CD4-positive, alpha-beta T cell (primary cell): ENCODE data around the gene TEX53. TPM values are rescaled to one million over a fixed set of nuclear protein-coding genes. Genes with fewer than 3 reads are reported as not detected.

Experiments used
- ATAC-seq: fragments of 200-7000 bp; cut with Tn5 transposase; one replicate; pipeline ENCODE4 v1.10.0; 2022; ENCODE audit warnings: mild to moderate bottlenecking; ENCODE audit not compliant: poor library complexity
- CTCF ChIA-PET: fragments of 350-600 bp; sonication (Branson Sonifier 250); formaldehyde crosslinking; loops from one replicate; lab custom pipeline; 2021; ENCODE audit warnings: antibody characterized with exemption, inconsistent platforms; lab: Charles Lee
- POLR2A ChIA-PET: fragments of 350-600 bp; sonication (Branson Sonifier 250); formaldehyde crosslinking; loops from one replicate; lab custom pipeline; 2021; ENCODE audit warnings: antibody characterized with exemption, inconsistent platforms; lab: Charles Lee
- DNase-seq, 14 experiments: peaks; one replicate each; pipeline ENCODE4 v3.0.0-alpha.2; 2013 to 2020; ENCODE audit warnings: mixed read lengths in 2 of 14
- H3K27ac ChIP-seq, 2 donors: one replicate each; pipeline versions ENCODE4 v1.5.1 to v1.7.0; 2013; ENCODE audit warnings: low read length in 2 of 2, low read depth in 1 of 2, mild to moderate bottlenecking in 1 of 2
- H3K27me3 ChIP-seq, 2 experiments: 1 replicate in 1 of 2; 2 replicates in 1 of 2; pipeline versions ENCODE4 v1.6.1 to v1.7.0; 2013; ENCODE audit warnings: low read length in 2 of 2, control low read depth in 1 of 2, mild to moderate bottlenecking in 1 of 2, moderate library complexity in 1 of 2; ENCODE audit not compliant: insufficient read depth in 2 of 2, control insufficient read depth in 1 of 2
- H3K36me3 ChIP-seq: one replicate; pipeline ENCODE4 v1.6.1; 2013; ENCODE audit warnings: low read length, control low read depth; ENCODE audit not compliant: insufficient read depth
- H3K4me1 ChIP-seq: one replicate; pipeline ENCODE4 v1.6.1; 2013; ENCODE audit warnings: low read length, control low read depth; ENCODE audit not compliant: insufficient read depth
- H3K4me3 ChIP-seq: one replicate; pipeline ENCODE4 v1.5.1; 2013; ENCODE audit warnings: mild to moderate bottlenecking, low read length, moderate library complexity
- H3K9me3 ChIP-seq, 2 experiments: 1 replicate in 1 of 2; 2 replicates in 1 of 2; pipeline versions ENCODE4 v1.6.1 to v1.7.0; 2013; ENCODE audit warnings: low read length in 2 of 2, mild to moderate bottlenecking in 2 of 2, control low read depth in 1 of 2, moderate library complexity in 1 of 2; ENCODE audit not compliant: control insufficient read depth in 1 of 2, insufficient read depth in 1 of 2
- H3K27ac Mint-ChIP-seq: one replicate; pipeline ENCODE4 v1.8.0; 2020; ENCODE audit warnings: mixed read lengths
- H3K27me3 Mint-ChIP-seq: one replicate; pipeline ENCODE4 v1.8.0; 2021; ENCODE audit warnings: mixed read lengths
- H3K36me3 Mint-ChIP-seq: one replicate; pipeline ENCODE4 v1.8.0; 2021; ENCODE audit warnings: low read depth, mixed read lengths
- H3K4me1 Mint-ChIP-seq: one replicate; pipeline ENCODE4 v1.8.0; 2021; ENCODE audit warnings: low read depth, mixed read lengths
- H3K4me3 Mint-ChIP-seq: one replicate; pipeline ENCODE4 v1.8.0; 2020; ENCODE audit warnings: mild to moderate bottlenecking, mixed read lengths
- H3K9me3 Mint-ChIP-seq: one replicate; pipeline ENCODE4 v1.8.0; 2020; ENCODE audit warnings: mixed read lengths
- intact Hi-C, 2 experiments: fragments of 100-400 bp; cut with DNase I in 1 of 2; cut with micrococcal nuclease in 1 of 2; formaldehyde crosslinking; loops; one replicate each; pipeline versions ENCODE4 v1.15.1 to v1.9.0; 2023 to 2025; cut with DNase I, micrococcal nuclease
- total RNA-seq, 174 experiments: library from RNA in 2 of 174; stranded (reverse) in 2 of 174; gene quantifications; one replicate each; pipeline ENCODE4 v1.2.3 and lab custom pipeline; 2021 to 2026
- TF ChIP-seq, protein P1 (sequence below): fragments of 200-600 bp; IDR thresholded peaks from one replicate; pipeline ENCODE4 v1.8.0; 2022; ENCODE audit warnings: antibody characterized with exemption, mild to moderate bottlenecking

The TEX53 gene
- total RNA-seq, 2 experiments from 2014 or later: not detected

DNA sequence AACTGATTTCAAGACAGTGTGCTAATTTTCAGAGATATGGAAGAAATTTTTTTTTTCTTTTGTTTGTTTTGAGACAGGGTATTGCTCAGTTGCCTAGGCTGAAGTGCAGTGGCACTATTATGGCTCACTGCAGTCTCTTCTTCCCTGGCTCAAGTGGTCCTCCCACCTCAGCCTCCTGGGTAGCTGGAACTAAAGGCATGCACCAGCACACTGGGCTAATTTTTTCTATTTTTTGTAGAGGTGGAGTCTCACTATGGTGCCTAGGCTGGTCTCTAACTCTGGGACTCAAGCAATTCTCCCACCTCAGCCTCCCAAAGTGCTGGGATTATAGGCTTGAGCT is 34.3 kb upstream of the TEX53 start:
- Histone ChIP-seq H3K27me3 (no peaks in the 10 kb centered on the region), H3K4me1 (peaks cover 28% of the 10 kb centered on the region), H3K36me3 (no peaks in the 10 kb centered on the region), H3K9me3 (no peaks in the 10 kb centered on the region), H3K4me3 (no peak overlapping the region), H3K27ac (peak overlapping the region in 1 of 2 donors; percentile 69)
- Mint-ChIP-seq H3K4me1 (peaks cover 14% of the 10 kb centered on the region), H3K27ac (peak overlapping the region; percentile 64), H3K27me3 (no peaks in the 10 kb centered on the region), H3K36me3 (no peaks in the 10 kb centered on the region), H3K4me3 (no peak overlapping the region), H3K9me3 (no peaks in the 10 kb centered on the region)
- TF ChIP-seq, protein P1, sequence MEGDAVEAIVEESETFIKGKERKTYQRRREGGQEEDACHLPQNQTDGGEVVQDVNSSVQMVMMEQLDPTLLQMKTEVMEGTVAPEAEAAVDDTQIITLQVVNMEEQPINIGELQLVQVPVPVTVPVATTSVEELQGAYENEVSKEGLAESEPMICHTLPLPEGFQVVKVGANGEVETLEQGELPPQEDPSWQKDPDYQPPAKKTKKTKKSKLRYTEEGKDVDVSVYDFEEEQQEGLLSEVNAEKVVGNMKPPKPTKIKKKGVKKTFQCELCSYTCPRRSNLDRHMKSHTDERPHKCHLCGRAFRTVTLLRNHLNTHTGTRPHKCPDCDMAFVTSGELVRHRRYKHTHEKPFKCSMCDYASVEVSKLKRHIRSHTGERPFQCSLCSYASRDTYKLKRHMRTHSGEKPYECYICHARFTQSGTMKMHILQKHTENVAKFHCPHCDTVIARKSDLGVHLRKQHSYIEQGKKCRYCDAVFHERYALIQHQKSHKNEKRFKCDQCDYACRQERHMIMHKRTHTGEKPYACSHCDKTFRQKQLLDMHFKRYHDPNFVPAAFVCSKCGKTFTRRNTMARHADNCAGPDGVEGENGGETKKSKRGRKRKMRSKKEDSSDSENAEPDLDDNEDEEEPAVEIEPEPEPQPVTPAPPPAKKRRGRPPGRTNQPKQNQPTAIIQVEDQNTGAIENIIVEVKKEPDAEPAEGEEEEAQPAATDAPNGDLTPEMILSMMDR: no peak
- ChIA-PET POLR2A (interaction anchor here (0.7 kb wide), 1 partner anchor 506 kb away, joined by 3 read pairs; no protein-coding TSS in a partner anchor), CTCF (interaction anchor here (1.3 to 1.7 kb wide), 4 partner anchors 11 to 323 kb away, joined by 3 to 7 read pairs (median 4); partner anchors contain the start of gene TEX48)
- intact Hi-C loops: loop anchor here in 1 of 2 experiments (2.0 kb wide), 1 partner anchor 37 kb away; no protein-coding TSS in a partner anchor
- ATAC-seq (no peak), DNase-seq (no peak)

DNA sequence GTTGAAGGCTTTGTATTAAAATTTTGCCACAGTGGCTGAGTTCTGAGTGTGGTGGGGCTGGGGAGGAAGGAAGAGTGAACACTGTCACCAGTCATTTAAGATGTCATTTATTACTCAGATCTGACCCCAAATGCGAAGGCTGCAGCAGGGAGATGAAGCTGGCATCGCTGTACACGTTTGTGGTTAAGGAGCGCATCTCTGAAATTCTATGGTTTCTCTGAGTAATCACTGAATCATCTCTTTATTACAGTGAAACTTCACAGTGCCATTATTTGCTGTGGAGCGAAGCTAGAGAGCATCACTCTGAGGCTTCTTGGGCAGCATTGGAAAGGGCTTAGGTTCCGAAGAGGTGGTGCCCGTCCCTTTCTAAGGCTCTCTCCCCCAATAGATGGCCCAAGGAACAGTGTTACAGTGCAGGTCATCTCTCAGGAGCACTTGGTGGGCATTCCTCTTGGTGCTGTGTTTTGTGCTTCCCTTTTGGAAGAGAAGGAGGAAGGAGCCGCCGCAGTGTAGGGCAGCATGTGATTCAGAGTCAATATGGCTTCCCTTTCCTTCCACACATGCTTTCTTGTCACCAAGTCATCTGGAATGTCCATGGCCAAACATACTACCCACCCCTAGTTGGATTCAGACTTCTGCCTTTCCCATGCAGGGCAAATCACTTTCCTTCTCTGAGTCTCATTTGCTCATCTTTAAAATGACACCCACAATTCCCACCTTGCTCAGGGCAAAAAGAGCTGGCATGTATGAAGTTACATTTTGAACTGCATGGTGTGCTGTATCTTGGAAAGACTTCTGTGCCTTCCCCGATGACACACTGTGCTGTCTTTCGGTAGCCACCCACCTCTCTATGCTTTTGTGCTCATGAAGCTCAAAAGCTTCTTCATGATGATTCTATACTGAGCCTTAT is 33.7 kb upstream of the TEX53 start:
- Histone ChIP-seq H3K36me3 (no peaks in the 10 kb centered on the region), H3K27me3 (no peaks in the 10 kb centered on the region), H3K4me3 (peak overlapping the region; percentile 38), H3K27ac (peak overlapping the region in 1 of 2 donors; percentile 69), H3K4me1 (peaks cover 22% of the 10 kb centered on the region), H3K9me3 (no peaks in the 10 kb centered on the region)
- H3K4me3 Mint-ChIP-seq: peak overlapping the region; percentile 30
- TF ChIP-seq, protein P1: no peak
- H3K4me1 Mint-ChIP-seq: peaks cover 14% of the 10 kb centered on the region
- no peaks in the 10 kb centered on the region for H3K9me3 Mint-ChIP-seq
- ChIA-PET POLR2A (interaction anchor here (0.7 to 1.6 kb wide), 3 partner anchors 15 to 506 kb away, joined by 3 to 5 read pairs (median 3); partner anchors contain the start of gene TNFSF8), CTCF (interaction anchor here (1.3 to 1.7 kb wide), 3 partner anchors 10 to 286 kb away, joined by 3 to 7 read pairs (median 5); partner anchors contain the start of gene TEX48)
- peak overlapping the region; percentile 64 for H3K27ac Mint-ChIP-seq
- DNase-seq: peak; percentile 17 to 80 (median 52)
- intact Hi-C loops: loop anchor here in 1 of 2 experiments (2.0 kb wide), 1 partner anchor 38 kb away; no protein-coding TSS in a partner anchor
- H3K36me3 Mint-ChIP-seq: no peaks in the 10 kb centered on the region
- peak; percentile 89 for ATAC-seq
- H3K27me3 Mint-ChIP-seq: no peaks in the 10 kb centered on the region

GRCh38 chr9:114690308-114690707 is 32.7 kb upstream of the TEX53 start:
- no peaks in the 10 kb centered on the region for H3K27me3 ChIP-seq
- intact Hi-C loops: loop anchor here in 1 of 2 experiments (2.0 kb wide), 1 partner anchor 38 kb away; no protein-coding TSS in a partner anchor
- peaks cover 23% of the 10 kb centered on the region for H3K4me1 ChIP-seq
- DNase-seq (no peak), ATAC-seq (no peak)
- no peaks in the 10 kb centered on the region for H3K36me3 ChIP-seq
- peaks cover 20% of the 10 kb centered on the region for H3K4me1 Mint-ChIP-seq
- no peaks in the 10 kb centered on the region for H3K9me3 Mint-ChIP-seq
- H3K27ac ChIP-seq: peak overlapping the region in 1 of 2 donors; percentile 69
- ChIA-PET POLR2A (interaction anchor here (0.9 to 1.6 kb wide), 2 partner anchors 16 to 240 kb away, joined by 3 to 5 read pairs; partner anchors contain the start of gene TNFSF8), CTCF (interaction anchor here (1.6 to 1.7 kb wide), 2 partner anchors 9 to 285 kb away, joined by 5 to 7 read pairs; partner anchors contain the start of gene TEX48)
- H3K9me3 ChIP-seq: no peaks in the 10 kb centered on the region
- TF ChIP-seq, protein P1: no peak
- no peaks in the 10 kb centered on the region for H3K36me3 Mint-ChIP-seq
- H3K4me3 Mint-ChIP-seq: no peak overlapping the region
- no peak overlapping the region for H3K4me3 ChIP-seq
- H3K27me3 Mint-ChIP-seq: no peaks in the 10 kb centered on the region
- no peak overlapping the region for H3K27ac Mint-ChIP-seq
